CD8-positive, alpha-beta memory T cell (primary cell): ENCODE results near the gene JMJD1C. TPM values are rescaled to one million over a fixed set of nuclear protein-coding genes. Genes with fewer than 3 reads are reported as not detected.

Experiments
- CTCF ChIA-PET: fragments of 350-600 bp; sonication (Branson Sonifier 250); formaldehyde crosslinking; loops from one replicate; lab custom pipeline; 2021; ENCODE audit warnings: antibody characterized with exemption; lab: Charles Lee
- POLR2A ChIA-PET: fragments of 350-600 bp; sonication (Branson Sonifier 250); formaldehyde crosslinking; loops from one replicate; lab custom pipeline; 2021; ENCODE audit warnings: antibody characterized with exemption; lab: Charles Lee
- DNase-seq, 5 donors: peaks; one replicate each; pipeline versions ENCODE4 v3.0.0 to v3.0.0-alpha.2; 2020 to 2022; ENCODE audit warnings: mixed read lengths in 1 of 5
- H3K27ac ChIP-seq: one replicate; pipeline ENCODE4 v1.7.0; 2013; ENCODE audit warnings: low read depth, mild to moderate bottlenecking, low read length, moderate library complexity
- H3K27me3 ChIP-seq: 2 replicates; pipeline ENCODE4 v1.7.0; 2013; ENCODE audit warnings: low read length, mild to moderate bottlenecking; ENCODE audit not compliant: insufficient read depth, poor library complexity, severe bottlenecking
- H3K36me3 ChIP-seq: 2 replicates; pipeline ENCODE4 v1.7.0; 2013; ENCODE audit warnings: mild to moderate bottlenecking, low read length, moderate library complexity; ENCODE audit not compliant: insufficient read depth
- H3K4me1 ChIP-seq: 2 replicates; pipeline ENCODE4 v1.7.0; 2013; ENCODE audit warnings: mild to moderate bottlenecking, low read length, moderate library complexity; ENCODE audit not compliant: insufficient read depth
- H3K4me3 ChIP-seq: 2 replicates; pipeline ENCODE4 v1.7.0; 2013; ENCODE audit warnings: mild to moderate bottlenecking, low read length
- H3K9me3 ChIP-seq: 2 replicates; pipeline ENCODE4 v1.7.0; 2013; ENCODE audit warnings: mild to moderate bottlenecking, low read length
- H3K27ac Mint-ChIP-seq, 8 donors: one replicate each; pipeline ENCODE4 v1.8.0; 2020 to 2021; ENCODE audit warnings: mixed read lengths in 8 of 8, mild to moderate bottlenecking in 6 of 8, inconsistent platforms in 3 of 8, moderate library complexity in 3 of 8
- H3K27me3 Mint-ChIP-seq, 2 donors: one replicate each; pipeline ENCODE4 v1.8.0; 2020 to 2021; ENCODE audit warnings: mixed read lengths in 2 of 2, mild to moderate bottlenecking in 1 of 2, moderate library complexity in 1 of 2
- H3K36me3 Mint-ChIP-seq, 3 donors: one replicate each; pipeline ENCODE4 v1.8.0; 2020 to 2021; ENCODE audit warnings: mixed read lengths in 3 of 3, inconsistent platforms in 1 of 3, mild to moderate bottlenecking in 1 of 3
- H3K4me1 Mint-ChIP-seq, 3 donors: one replicate each; pipeline ENCODE4 v1.8.0; 2020 to 2021; ENCODE audit warnings: mixed read lengths in 3 of 3, inconsistent platforms in 1 of 3, mild to moderate bottlenecking in 1 of 3
- H3K4me3 Mint-ChIP-seq, 7 donors: one replicate each; pipeline ENCODE4 v1.8.0; 2020 to 2021; ENCODE audit warnings: mixed read lengths in 7 of 7, mild to moderate bottlenecking in 6 of 7, moderate library complexity in 4 of 7, inconsistent platforms in 2 of 7
- H3K9me3 Mint-ChIP-seq, 5 donors: one replicate each; pipeline ENCODE4 v1.8.0; 2020 to 2022; ENCODE audit warnings: mixed read lengths in 5 of 5, mild to moderate bottlenecking in 3 of 5, moderate library complexity in 2 of 5, inconsistent platforms in 1 of 5
- polyA plus RNA-seq: library from polyadenylated mRNA; unstranded; fragments of 300-500 nt; fragmentation: Illumina TruSeq; gene quantifications from one replicate; pipeline ENCODE4 v1.2.3, GENCODE V29; 2021
- total RNA-seq, 2 experiments: library from RNA; stranded (reverse); gene quantifications; one replicate each; pipeline ENCODE4 v1.2.3, GENCODE V29; 2021

JMJD1C gene
- total and polyA plus RNA-seq, 3 experiments from 2014 or later: 41.7 to 51.9 (median 46.0) TPM

- DNase-seq: no peak
- CTCF ChIA-PET: no interaction called here
- H3K4me3 Mint-ChIP-seq: no peak overlapping the region
- peaks cover 19 to 33% (median 20%) of the 10 kb centered on the region in 3 donors for H3K36me3 Mint-ChIP-seq
- H3K4me1 ChIP-seq: peaks cover 23% of the 10 kb centered on the region
- H3K9me3 Mint-ChIP-seq: peaks cover 0 to 8% (median 5%) of the 10 kb centered on the region in 5 donors
- H3K27ac ChIP-seq: no peak overlapping the region
- POLR2A ChIA-PET: no interaction called here
- peak overlapping the region in 2 of 8 donors; percentile 29 to 30 for H3K27ac Mint-ChIP-seq
- no peaks in the 10 kb centered on the region for H3K27me3 Mint-ChIP-seq
- peaks cover 48 to 80% (median 77%) of the 10 kb centered on the region in 3 donors for H3K4me1 Mint-ChIP-seq
- H3K9me3 ChIP-seq: peaks cover 3% of the 10 kb centered on the region
- H3K36me3 ChIP-seq: no peaks in the 10 kb centered on the region
- no peak overlapping the region for H3K4me3 ChIP-seq
- H3K27me3 ChIP-seq: no peaks in the 10 kb centered on the region
Measured at GRCh38 chr10:63247771-63248170, 218.0 kb downstream of the JMJD1C start.

GRCh38 chr10:63246356-63246755, 219.4 kb downstream of the JMJD1C start:
- no peaks in the 10 kb centered on the region for H3K36me3 ChIP-seq
- H3K27ac ChIP-seq: no peak overlapping the region
- peaks cover 0 to 8% (median 5%) of the 10 kb centered on the region in 5 donors for H3K9me3 Mint-ChIP-seq
- peaks cover 30% of the 10 kb centered on the region for H3K4me1 ChIP-seq
- peaks cover 3% of the 10 kb centered on the region for H3K9me3 ChIP-seq
- H3K27me3 ChIP-seq: no peaks in the 10 kb centered on the region
- H3K27me3 Mint-ChIP-seq: peaks cover 0 to 2% of the 10 kb centered on the region in 2 donors
- peak overlapping the region in 2 of 7 donors; percentile 12 to 46 for H3K4me3 Mint-ChIP-seq
- peaks cover 49 to 80% (median 77%) of the 10 kb centered on the region in 3 donors for H3K4me1 Mint-ChIP-seq
- H3K27ac Mint-ChIP-seq: peak overlapping the region in 5 of 8 donors; percentile 6 to 91 (median 31)
- H3K36me3 Mint-ChIP-seq: peaks cover 19 to 28% (median 20%) of the 10 kb centered on the region in 3 donors
- CTCF ChIA-PET: no interaction called here
- POLR2A ChIA-PET: no interaction called here
- H3K4me3 ChIP-seq: no peak overlapping the region
- DNase-seq: no peak

GRCh38 chr10:63241841-63242281, 223.9 kb downstream of the JMJD1C start:
- ChIA-PET POLR2A (interaction anchor here (1.2 kb wide), 1 partner anchor 26 kb away, joined by 3 read pairs; no protein-coding TSS in a partner anchor), CTCF (interaction anchor here (1.5 kb wide), 1 partner anchor 387 kb away, joined by 3 read pairs; no protein-coding TSS in a partner anchor)

GRCh38 chr10:63240807-63241206, 225.0 kb downstream of the JMJD1C start:
- ChIA-PET POLR2A (no interaction called here), CTCF (interaction anchor here (1.5 kb wide), 1 partner anchor 388 kb away, joined by 3 read pairs; no protein-coding TSS in a partner anchor)
- Mint-ChIP-seq H3K27ac (peak overlapping the region in 7 of 8 donors; percentile 22 to 95 (median 87)), H3K9me3 (peaks cover 0 to 4% (median 4%) of the 10 kb centered on the region in 5 donors), H3K27me3 (peaks cover 0 to 2% of the 10 kb centered on the region in 2 donors), H3K36me3 (peaks cover 9 to 19% (median 12%) of the 10 kb centered on the region in 3 donors), H3K4me1 (peaks cover 70 to 87% (median 85%) of the 10 kb centered on the region in 3 donors), H3K4me3 (peak overlapping the region; percentile 8 to 71 (median 38))
- Histone ChIP-seq H3K4me3 (no peak overlapping the region), H3K27me3 (no peaks in the 10 kb centered on the region), H3K4me1 (peaks cover 74% of the 10 kb centered on the region), H3K9me3 (peaks cover 2% of the 10 kb centered on the region), H3K27ac (no peak overlapping the region), H3K36me3 (no peaks in the 10 kb centered on the region)
- no peak for DNase-seq

More at GRCh38 chr10:63241841-63242281, 223.9 kb downstream of the JMJD1C start:
- peaks cover 72 to 89% (median 89%) of the 10 kb centered on the region in 3 donors for H3K4me1 Mint-ChIP-seq
- H3K4me3 ChIP-seq: peak overlapping the region; percentile 31
- peak overlapping the region; percentile 55 to 80 (median 73) for H3K4me3 Mint-ChIP-seq
- peaks cover 0 to 2% of the 10 kb centered on the region in 2 donors for H3K27me3 Mint-ChIP-seq
- H3K27ac Mint-ChIP-seq: peak overlapping the region; percentile 4 to 92 (median 70)
- H3K9me3 Mint-ChIP-seq: peaks cover 0 to 8% (median 5%) of the 10 kb centered on the region in 5 donors
- peaks cover 66% of the 10 kb centered on the region for H3K4me1 ChIP-seq
- no peaks in the 10 kb centered on the region for H3K36me3 ChIP-seq
- no peaks in the 10 kb centered on the region for H3K27me3 ChIP-seq
- H3K27ac ChIP-seq: no peak overlapping the region
- H3K9me3 ChIP-seq: peaks cover 3% of the 10 kb centered on the region
- DNase-seq: peak in 1 of 5 donors; percentile 38
- H3K36me3 Mint-ChIP-seq: peaks cover 15 to 23% (median 17%) of the 10 kb centered on the region in 3 donors

GRCh38 chr10:63238501-63238900, 227.3 kb downstream of the JMJD1C start:
- Mint-ChIP-seq H3K27ac (peak overlapping the region in 3 of 8 donors; percentile 5 to 87 (median 75)), H3K4me1 (peaks cover 62 to 79% (median 72%) of the 10 kb centered on the region in 3 donors), H3K27me3 (peaks cover 0 to 2% of the 10 kb centered on the region in 2 donors), H3K36me3 (peaks cover 0 to 9% (median 4%) of the 10 kb centered on the region in 3 donors), H3K9me3 (no peaks in the 10 kb centered on the region), H3K4me3 (no peak overlapping the region)
- Histone ChIP-seq H3K36me3 (no peaks in the 10 kb centered on the region), H3K27me3 (no peaks in the 10 kb centered on the region), H3K4me1 (peaks cover 74% of the 10 kb centered on the region), H3K4me3 (no peak overlapping the region), H3K9me3 (no peaks in the 10 kb centered on the region), H3K27ac (no peak overlapping the region)
- ChIA-PET CTCF (no interaction called here), POLR2A (no interaction called here)
- DNase-seq: no peak

- Histone ChIP-seq H3K27me3 (no peaks in the 10 kb centered on the region), H3K27ac (no peak overlapping the region), H3K36me3 (no peaks in the 10 kb centered on the region), H3K4me1 (peaks cover 67% of the 10 kb centered on the region), H3K9me3 (no peaks in the 10 kb centered on the region), H3K4me3 (no peak overlapping the region)
- no peak for DNase-seq
- peaks cover 59 to 78% (median 73%) of the 10 kb centered on the region in 3 donors for H3K4me1 Mint-ChIP-seq
- H3K27ac Mint-ChIP-seq: peak overlapping the region in 3 of 8 donors; percentile 33 to 66 (median 39)
- POLR2A ChIA-PET: no interaction called here
- CTCF ChIA-PET: no interaction called here
- no peaks in the 10 kb centered on the region for H3K9me3 Mint-ChIP-seq
- no peaks in the 10 kb centered on the region for H3K27me3 Mint-ChIP-seq
- peaks cover 0 to 9% (median 4%) of the 10 kb centered on the region in 3 donors for H3K36me3 Mint-ChIP-seq
- peak overlapping the region in 3 of 7 donors; percentile 15 to 50 (median 16) for H3K4me3 Mint-ChIP-seq
Measured at GRCh38 chr10:63237396-63237795, 228.4 kb downstream of the JMJD1C start.

GRCh38 chr10:63236113-63236935, 229.5 kb downstream of the JMJD1C start:
- ChIA-PET CTCF (interaction anchor here (0.9 to 1.9 kb wide), 3 partner anchors 9 to 19 kb away, joined by 3 to 7 read pairs (median 5); no protein-coding TSS in a partner anchor), POLR2A (interaction anchor here (1.0 kb wide), 1 partner anchor 25 kb away, joined by 3 read pairs; no protein-coding TSS in a partner anchor)
- Mint-ChIP-seq H3K9me3 (no peaks in the 10 kb centered on the region), H3K36me3 (peaks cover 0 to 13% (median 2%) of the 10 kb centered on the region in 3 donors), H3K27ac (peak overlapping the region in 7 of 8 donors; percentile 10 to 87 (median 29)), H3K4me1 (peaks cover 55 to 74% (median 69%) of the 10 kb centered on the region in 3 donors), H3K4me3 (peak overlapping the region in 3 of 7 donors; percentile 29 to 51 (median 36)), H3K27me3 (no peaks in the 10 kb centered on the region)
- H3K4me3 ChIP-seq: no peak overlapping the region
- no peaks in the 10 kb centered on the region for H3K27me3 ChIP-seq
- H3K27ac ChIP-seq: peak overlapping the region; percentile 35
- H3K36me3 ChIP-seq: no peaks in the 10 kb centered on the region
- peaks cover 56% of the 10 kb centered on the region for H3K4me1 ChIP-seq
- H3K9me3 ChIP-seq: no peaks in the 10 kb centered on the region
- DNase-seq: no peak
